Measurements from ENCODE around the gene TMEM156. TPM values are rescaled to one million over a fixed set of nuclear protein-coding genes. Genes with fewer than 3 reads are reported as not detected.

Gene TMEM156
- polyA plus RNA-seq, 1 donor (not counting 4 experiments of a cell fraction or from before 2014, with no cell fraction given): 0.68 TPM

- Histone ChIP-seq H3K36me3 (ENCODE audit: control insufficient read depth in 2 of 2, extremely low read depth in 1 of 2, insufficient read depth in 2 of 2, low read length in 2 of 2) (no peaks in the 10 kb centered on the region), H3K4me2 (ENCODE audit: control insufficient read depth, extremely low read depth, insufficient read depth, low read depth, low read length) (no peak overlapping the region), H3K27ac (ENCODE audit: control insufficient read depth, insufficient read depth, low read length) (no peak overlapping the region), H3K79me2 (ENCODE audit: control insufficient read depth, insufficient read depth, low read length) (no peaks in the 10 kb centered on the region), H3K9me1 (ENCODE audit: control insufficient read depth, extremely low read depth, insufficient read depth, low read length) (peaks cover 2% of the 10 kb centered on the region), H3K4me1 (ENCODE audit: control insufficient read depth, extremely low read depth, insufficient read depth, low read length) (peaks cover 14% of the 10 kb centered on the region), H3K9me3 (ENCODE audit: control insufficient read depth, low read depth, low read length) (no peaks in the 10 kb centered on the region), H3K27me3 (ENCODE audit: control insufficient read depth, extremely low read depth, insufficient read depth, low read length) (no peaks in the 10 kb centered on the region), H3K9ac (ENCODE audit: control insufficient read depth, extremely low read depth, insufficient read depth, low read length) (no peak overlapping the region), H3K4me3 (ENCODE audit: control insufficient read depth in 2 of 3, extremely low read depth in 1 of 3, insufficient read depth in 2 of 3, low read depth in 1 of 3, low read length in 3 of 3) (no peak overlapping the region), H2AFZ (ENCODE audit: control insufficient read depth, low read length) (no peak overlapping the region), H4K20me1 (ENCODE audit: control insufficient read depth, extremely low read depth, insufficient read depth, low read length) (no peaks in the 10 kb centered on the region)
- dilution Hi-C loops (cut with MboI; ENCODE audit: extremely low pct_ligation_motif_present, low sequenced_read_pairs): no loop called here
- no peak for TF ChIP-seq EZH2 (IDR thresholded peaks at IDR 0.05; ENCODE audit: low read length)
- TF ChIP-seq, protein P1, sequence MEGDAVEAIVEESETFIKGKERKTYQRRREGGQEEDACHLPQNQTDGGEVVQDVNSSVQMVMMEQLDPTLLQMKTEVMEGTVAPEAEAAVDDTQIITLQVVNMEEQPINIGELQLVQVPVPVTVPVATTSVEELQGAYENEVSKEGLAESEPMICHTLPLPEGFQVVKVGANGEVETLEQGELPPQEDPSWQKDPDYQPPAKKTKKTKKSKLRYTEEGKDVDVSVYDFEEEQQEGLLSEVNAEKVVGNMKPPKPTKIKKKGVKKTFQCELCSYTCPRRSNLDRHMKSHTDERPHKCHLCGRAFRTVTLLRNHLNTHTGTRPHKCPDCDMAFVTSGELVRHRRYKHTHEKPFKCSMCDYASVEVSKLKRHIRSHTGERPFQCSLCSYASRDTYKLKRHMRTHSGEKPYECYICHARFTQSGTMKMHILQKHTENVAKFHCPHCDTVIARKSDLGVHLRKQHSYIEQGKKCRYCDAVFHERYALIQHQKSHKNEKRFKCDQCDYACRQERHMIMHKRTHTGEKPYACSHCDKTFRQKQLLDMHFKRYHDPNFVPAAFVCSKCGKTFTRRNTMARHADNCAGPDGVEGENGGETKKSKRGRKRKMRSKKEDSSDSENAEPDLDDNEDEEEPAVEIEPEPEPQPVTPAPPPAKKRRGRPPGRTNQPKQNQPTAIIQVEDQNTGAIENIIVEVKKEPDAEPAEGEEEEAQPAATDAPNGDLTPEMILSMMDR (optimal IDR thresholded peaks at IDR 0.05 in 1 of 3, IDR thresholded peaks at IDR 0.05 in 1 of 3, conservative IDR thresholded peaks at IDR 0.05 in 1 of 3; ENCODE audit: extremely low read depth in 1 of 3, insufficient read depth in 2 of 3, low read length in 3 of 3): no peak
- FAIRE-seq (no peak), DNase-seq (ENCODE audit: low read depth, low spot score) (no peak)
These were observed 80.2 kb downstream of the TMEM156 start for GRCh38 chr4:38952017-38952416.

DNA sequence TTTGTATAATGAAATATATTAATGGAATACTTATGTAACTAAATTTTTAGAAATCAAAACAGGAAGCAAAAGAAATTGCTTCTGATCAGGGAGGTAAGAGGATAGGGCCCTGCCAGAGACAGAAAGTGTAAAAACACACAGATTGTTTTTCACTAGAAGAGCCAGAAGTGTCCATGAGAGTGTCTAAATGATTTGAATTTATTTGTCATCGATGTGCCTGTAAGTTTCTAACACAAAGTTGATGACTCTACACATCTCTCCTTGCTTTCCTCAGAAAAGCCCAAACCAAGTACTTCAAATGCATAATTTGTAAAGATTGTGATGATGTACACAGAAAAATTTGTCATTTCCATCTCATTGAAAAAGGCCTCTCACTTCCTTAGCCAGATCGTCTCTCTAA, 80.6 kb downstream of the TMEM156 start:
- Histone ChIP-seq H4K20me1 (ENCODE audit: control insufficient read depth, extremely low read depth, insufficient read depth, low read length) (no peaks in the 10 kb centered on the region), H3K9ac (ENCODE audit: control insufficient read depth, extremely low read depth, insufficient read depth, low read length) (no peak overlapping the region), H3K79me2 (ENCODE audit: control insufficient read depth, insufficient read depth, low read length) (no peaks in the 10 kb centered on the region), H3K4me1 (ENCODE audit: control insufficient read depth, extremely low read depth, insufficient read depth, low read length) (peaks cover 14% of the 10 kb centered on the region), H2AFZ (ENCODE audit: control insufficient read depth, low read length) (no peak overlapping the region), H3K27me3 (ENCODE audit: control insufficient read depth, extremely low read depth, insufficient read depth, low read length) (no peaks in the 10 kb centered on the region), H3K9me3 (ENCODE audit: control insufficient read depth, low read depth, low read length) (no peaks in the 10 kb centered on the region), H3K9me1 (ENCODE audit: control insufficient read depth, extremely low read depth, insufficient read depth, low read length) (peaks cover 2% of the 10 kb centered on the region), H3K4me3 (ENCODE audit: control insufficient read depth in 2 of 3, extremely low read depth in 1 of 3, insufficient read depth in 2 of 3, low read depth in 1 of 3, low read length in 3 of 3) (no peak overlapping the region), H3K36me3 (ENCODE audit: control insufficient read depth in 2 of 2, extremely low read depth in 1 of 2, insufficient read depth in 2 of 2, low read length in 2 of 2) (no peaks in the 10 kb centered on the region), H3K27ac (ENCODE audit: control insufficient read depth, insufficient read depth, low read length) (no peak overlapping the region), H3K4me2 (ENCODE audit: control insufficient read depth, extremely low read depth, insufficient read depth, low read depth, low read length) (no peak overlapping the region)
- DNase-seq (ENCODE audit: low read depth, low spot score) (no peak), FAIRE-seq (no peak)
- dilution Hi-C loops (cut with MboI; ENCODE audit: extremely low pct_ligation_motif_present, low sequenced_read_pairs): no loop called here
- no peak for TF ChIP-seq EZH2 (IDR thresholded peaks at IDR 0.05; ENCODE audit: low read length)
- TF ChIP-seq, protein P1 (optimal IDR thresholded peaks at IDR 0.05 in 1 of 3, IDR thresholded peaks at IDR 0.05 in 1 of 3, conservative IDR thresholded peaks at IDR 0.05 in 1 of 3; ENCODE audit: extremely low read depth in 1 of 3, insufficient read depth in 2 of 3, low read length in 3 of 3): no peak

Measured in keratinocyte (primary cell).